ENCODE measurements around the gene ASB1. TPM values are rescaled to one million over a fixed set of nuclear protein-coding genes. Genes with fewer than 3 reads are reported as not detected.

ASB1 gene
- total and polyA plus RNA-seq, 8 donors: 10.7 to 36.8 (median 18.5) TPM

DNA sequence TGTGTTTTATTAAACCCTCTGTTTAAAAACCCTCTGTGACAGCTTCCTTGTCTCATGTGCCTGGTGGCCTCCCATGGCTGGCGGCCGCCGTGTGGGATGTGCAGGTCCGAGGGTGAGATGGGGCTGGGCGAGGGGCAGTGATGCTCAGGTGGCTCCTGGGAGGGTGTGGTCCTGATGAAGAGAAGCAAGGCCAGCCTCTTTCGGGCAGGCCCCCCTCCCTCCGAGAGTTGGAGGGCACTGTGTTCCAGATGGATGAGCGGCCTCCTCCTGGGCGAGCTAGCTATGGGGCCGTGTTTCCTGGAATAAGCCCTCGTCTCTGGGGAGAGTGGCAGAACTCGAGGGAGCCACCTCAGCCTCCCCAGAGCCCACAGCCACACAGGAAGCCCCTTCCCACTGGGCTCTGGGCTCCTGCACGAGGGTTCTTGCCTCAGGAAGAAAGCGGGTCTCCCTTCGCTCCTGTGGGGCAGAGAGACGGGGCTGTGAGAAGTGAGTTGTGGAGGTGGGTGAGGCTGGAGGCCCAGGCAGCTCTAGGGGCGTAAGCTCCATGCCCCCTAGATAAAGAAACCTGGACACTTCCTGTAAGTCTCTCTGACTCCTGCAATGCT lies 72.1 kb downstream of the ASB1 start:
- H3K9me3 ChIP-seq: no peaks in the 10 kb centered on the region
- peaks cover 0 to 3% (median 0%) of the 10 kb centered on the region in 4 donors for H3K4me1 ChIP-seq
- peak in 1 of 2 donors; percentile 15 for DNase-seq
- no peak for TF ChIP-seq EP300 (IDR thresholded peaks at IDR 0.05)
- TF ChIP-seq, protein P1, sequence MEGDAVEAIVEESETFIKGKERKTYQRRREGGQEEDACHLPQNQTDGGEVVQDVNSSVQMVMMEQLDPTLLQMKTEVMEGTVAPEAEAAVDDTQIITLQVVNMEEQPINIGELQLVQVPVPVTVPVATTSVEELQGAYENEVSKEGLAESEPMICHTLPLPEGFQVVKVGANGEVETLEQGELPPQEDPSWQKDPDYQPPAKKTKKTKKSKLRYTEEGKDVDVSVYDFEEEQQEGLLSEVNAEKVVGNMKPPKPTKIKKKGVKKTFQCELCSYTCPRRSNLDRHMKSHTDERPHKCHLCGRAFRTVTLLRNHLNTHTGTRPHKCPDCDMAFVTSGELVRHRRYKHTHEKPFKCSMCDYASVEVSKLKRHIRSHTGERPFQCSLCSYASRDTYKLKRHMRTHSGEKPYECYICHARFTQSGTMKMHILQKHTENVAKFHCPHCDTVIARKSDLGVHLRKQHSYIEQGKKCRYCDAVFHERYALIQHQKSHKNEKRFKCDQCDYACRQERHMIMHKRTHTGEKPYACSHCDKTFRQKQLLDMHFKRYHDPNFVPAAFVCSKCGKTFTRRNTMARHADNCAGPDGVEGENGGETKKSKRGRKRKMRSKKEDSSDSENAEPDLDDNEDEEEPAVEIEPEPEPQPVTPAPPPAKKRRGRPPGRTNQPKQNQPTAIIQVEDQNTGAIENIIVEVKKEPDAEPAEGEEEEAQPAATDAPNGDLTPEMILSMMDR (IDR thresholded peaks at IDR 0.05): no peak
- no peak for TF ChIP-seq POLR2AphosphoS5 (IDR thresholded peaks at IDR 0.05)
- no peak for TF ChIP-seq POLR2A (IDR thresholded peaks at IDR 0.05)
- intact Hi-C loops (cut with DNase I; ENCODE audit: low total_unique reads): no loop called here
- no peak overlapping the region for H3K27ac ChIP-seq
- no peaks in the 10 kb centered on the region for H3K36me3 ChIP-seq
- no peak overlapping the region for H3K4me3 ChIP-seq
- H3K27me3 ChIP-seq: no peaks in the 10 kb centered on the region
- 79 to 85% (median 84%) methylated on average over 10 to 17 of the region's 17 CpGs for WGBS, 5 donors

DNA sequence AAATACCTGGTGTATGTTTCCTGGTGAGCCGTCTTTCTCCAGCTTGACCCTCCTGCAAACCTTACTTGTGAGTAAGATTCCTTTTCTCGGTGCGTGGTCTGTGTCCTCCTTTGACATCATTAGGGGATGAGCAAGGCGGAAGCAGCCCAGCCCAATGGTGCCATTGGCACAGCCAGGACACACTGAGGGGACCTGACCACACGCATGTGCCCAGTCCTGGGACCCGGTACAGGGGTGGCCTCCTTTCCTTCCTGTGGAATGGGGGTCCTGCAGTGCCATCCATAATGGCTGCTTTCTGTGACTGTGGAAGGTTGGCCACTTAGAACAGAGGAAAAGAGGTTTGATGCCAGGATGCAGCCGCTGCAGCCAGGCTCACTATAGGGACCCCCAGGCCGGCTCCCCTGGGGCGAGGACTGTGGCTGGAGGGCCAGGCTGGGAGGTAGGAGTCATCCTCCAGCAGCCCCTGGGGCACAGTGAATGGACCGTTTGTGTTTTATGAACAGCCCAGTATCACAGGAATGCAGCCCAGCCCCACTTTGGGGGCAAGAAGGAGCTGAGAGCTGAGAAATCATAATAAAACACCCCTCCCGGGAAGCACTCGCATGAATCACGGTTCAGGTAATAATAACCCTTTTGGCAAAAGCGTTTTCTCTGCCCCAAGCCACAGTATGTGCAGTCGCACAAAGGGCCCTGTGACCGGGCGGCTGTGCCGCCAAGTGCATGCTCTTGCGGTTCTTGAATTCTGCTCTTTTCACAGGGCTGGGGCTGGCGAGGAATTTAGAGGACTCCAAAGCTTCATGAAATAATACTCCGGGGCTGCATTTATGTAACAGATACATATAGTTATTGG lies 73.2 kb downstream of the ASB1 start:
- peak in 1 of 2 donors; percentile 22 for DNase-seq
- Histone ChIP-seq H3K27ac (no peak overlapping the region), H3K4me3 (no peak overlapping the region), H3K36me3 (no peaks in the 10 kb centered on the region), H3K27me3 (peaks cover 0 to 4% (median 0%) of the 10 kb centered on the region in 3 donors), H3K9me3 (no peaks in the 10 kb centered on the region), H3K4me1 (no peaks in the 10 kb centered on the region)
- WGBS, 5 donors: 73 to 83% (median 80%) methylated on average over 19 to 21 of the region's 21 CpGs
- intact Hi-C loops (cut with DNase I; ENCODE audit: low total_unique reads): no loop called here
- no peak for TF ChIP-seq EP300 (IDR thresholded peaks at IDR 0.05)

DNA sequence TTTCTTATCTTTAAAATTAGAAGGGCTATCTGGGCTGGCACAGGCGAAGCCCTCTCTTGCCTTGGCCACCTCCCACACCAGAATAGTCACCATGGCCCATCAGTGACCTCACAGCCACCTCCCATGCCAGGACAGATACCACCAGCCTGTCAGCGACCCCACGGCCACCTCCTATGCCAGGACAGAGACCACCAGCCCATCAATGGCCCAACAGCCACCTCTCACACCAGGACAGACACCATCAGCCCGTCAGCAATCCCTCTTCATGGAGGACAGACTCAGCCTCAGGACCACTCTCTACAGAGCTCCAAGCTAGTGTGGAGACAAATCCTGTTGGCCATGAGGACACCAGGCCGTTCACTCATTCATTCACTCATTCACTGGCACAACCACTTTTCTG lies 74.6 kb downstream of the ASB1 start:
- Histone ChIP-seq H3K27ac (no peak overlapping the region), H3K4me1 (no peaks in the 10 kb centered on the region), H3K4me3 (no peak overlapping the region), H3K9me3 (no peaks in the 10 kb centered on the region), H3K36me3 (no peaks in the 10 kb centered on the region), H3K27me3 (peaks cover 0 to 7% (median 0%) of the 10 kb centered on the region in 3 donors)
- TF ChIP-seq, protein P1 (IDR thresholded peaks at IDR 0.05): no peak
- TF ChIP-seq POLR2AphosphoS5 (IDR thresholded peaks at IDR 0.05) (no peak), EP300 (IDR thresholded peaks at IDR 0.05) (no peak), POLR2A (IDR thresholded peaks at IDR 0.05) (no peak)
- peak in 1 of 2 donors; percentile 14 for DNase-seq
- intact Hi-C loops (cut with DNase I; ENCODE audit: low total_unique reads): no loop called here
- 62 to 89% (median 72%) methylated on average over 5 of the region's 5 CpGs for WGBS, 5 donors

Small RNA genes within 50 kb of the gene (small RNA-seq; reads per million reads assigned to genes)
- gene RNU6-234P: 0 reads per million in 4 donors

Other genes with a start within 250 kb of the ASB1 start
- gene ILKAP, start 223.2 kb upstream of the ASB1 start, total RNA-seq: 10 to 100 TPM; 20.4 to 59.4 (median 33.6) TPM
- 10 to 100 TPM; 37.1 to 55.1 (median 38.5) TPM for gene ILKAP, start 223.2 kb upstream of the ASB1 start, polyA plus RNA-seq
- 100 to 1,000 TPM in 1 of 5 donors, 10 to 100 TPM in 1, 1 to 10 TPM in 2, not detected in 1; 6.7 to 222 (median 45.5) TPM for gene HES6, start 186.9 kb upstream of the ASB1 start, total RNA-seq
- gene HES6, start 186.9 kb upstream of the ASB1 start, polyA plus RNA-seq: 10 to 100 TPM; 10.8 to 20.0 (median 17.0) TPM
- 100 to 1,000 TPM in 1 of 5 donors, 10 to 100 TPM in 4; 20.9 to 188 (median 40.8) TPM for gene PER2, start 138.3 kb upstream of the ASB1 start, total RNA-seq
- gene PER2, start 138.3 kb upstream of the ASB1 start, polyA plus RNA-seq: 1 to 10 TPM; 4.4 to 9.8 (median 7.3) TPM
- gene TRAF3IP1, start 106.4 kb upstream of the ASB1 start, total RNA-seq: 10 to 100 TPM in 3 of 5 donors, 1 to 10 TPM in 1, under 1 TPM in 1; 0.58 to 21.1 (median 10.7) TPM
- 10 to 100 TPM in 2 of 3 donors, 1 to 10 TPM in 1; 4.4 to 20.6 (median 10.8) TPM for gene TRAF3IP1, start 106.4 kb upstream of the ASB1 start, polyA plus RNA-seq